ENCODE data around the gene TDRD10.

The TDRD10 gene

GRCh38 chr1:154583773-154584172 lies 81.8 kb downstream of the TDRD10 start:
- DNase-seq, result no peak

DNA sequence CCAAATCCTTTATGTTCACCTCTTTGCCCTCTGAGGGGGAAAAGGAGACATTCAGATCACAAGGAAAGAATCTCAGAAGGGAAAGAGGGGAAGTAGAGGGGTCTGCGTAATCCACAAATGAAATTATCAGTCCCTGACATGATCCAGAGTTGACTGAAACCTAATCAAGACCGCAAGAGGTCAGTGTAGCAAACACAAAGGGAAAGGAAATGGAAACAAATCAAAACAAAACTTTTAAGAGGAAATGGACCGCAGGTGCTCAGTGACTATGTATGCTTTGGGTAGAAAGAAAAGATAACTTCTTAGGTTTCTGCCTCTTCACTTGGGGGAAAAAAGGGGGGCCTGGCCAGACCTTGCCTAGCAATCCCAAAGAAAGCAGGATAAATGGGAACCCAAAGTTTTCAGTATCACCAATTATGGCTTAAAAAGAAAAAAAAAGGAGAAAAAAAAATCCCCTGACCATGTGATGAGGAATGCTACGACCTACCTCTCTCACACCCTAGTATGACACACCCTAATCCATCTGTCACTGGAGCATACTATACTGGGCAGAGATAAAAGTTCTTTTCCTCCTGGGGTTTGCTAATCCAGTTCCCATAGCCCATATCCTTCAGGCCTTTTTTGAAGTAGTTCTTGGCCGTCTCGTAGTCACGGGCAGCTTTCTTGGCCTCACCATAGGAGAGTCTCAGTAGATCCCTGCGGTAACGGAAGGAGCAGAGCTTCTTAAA lies 82.4 kb downstream of the TDRD10 start:
- DNase-seq, result no peak

GRCh38 chr1:154586231-154586630 lies 84.2 kb downstream of the TDRD10 start:
- DNase-seq, result no peak

GRCh38 chr1:154586641-154587040 lies 84.6 kb downstream of the TDRD10 start:
- DNase-seq, result no peak

- no peak for DNase-seq
These were observed 87.8 kb downstream of the TDRD10 start for GRCh38 chr1:154589780-154590179.

DNA sequence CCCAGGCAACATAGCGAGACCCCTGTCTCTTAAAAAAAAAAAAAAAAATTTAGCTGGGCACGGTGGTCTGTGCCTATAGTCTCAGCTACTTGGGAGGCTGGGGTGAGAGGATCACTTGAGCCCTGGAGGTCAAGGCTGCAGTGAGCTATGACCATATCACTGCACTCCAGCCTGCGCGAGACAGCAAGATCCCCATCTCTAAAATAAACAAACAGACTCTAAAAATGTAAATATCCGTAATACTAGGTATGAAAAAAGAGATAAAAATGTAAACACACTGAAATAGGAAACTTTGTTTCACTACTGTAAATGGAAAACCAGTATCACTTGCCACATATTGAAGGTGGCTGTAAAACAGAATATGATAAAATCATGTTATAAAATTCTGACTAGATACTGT lies 88.7 kb downstream of the TDRD10 start:
- no peak for DNase-seq

GRCh38 chr1:154591206-154591605 lies 89.2 kb downstream of the TDRD10 start:
- no peak for DNase-seq

DNA sequence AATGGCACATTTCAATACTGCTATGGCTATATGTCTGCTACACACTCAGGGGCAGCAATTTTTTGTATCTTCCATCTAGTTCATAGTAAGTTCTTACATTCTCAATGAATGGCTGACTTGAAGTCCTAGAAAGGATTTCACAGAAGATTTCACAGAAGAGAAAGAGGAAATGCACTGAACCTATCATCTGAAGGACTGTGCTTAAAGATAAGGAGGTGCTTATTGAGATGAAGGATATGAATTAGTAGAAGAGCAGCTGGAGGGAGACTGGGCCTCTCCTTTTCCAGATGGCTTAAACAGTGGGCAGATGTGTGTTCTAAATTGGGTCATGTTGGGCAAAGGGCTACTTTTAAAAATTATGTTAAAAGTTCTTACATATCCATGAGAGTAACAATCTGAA lies 91.4 kb downstream of the TDRD10 start:
- DNase-seq, result no peak

DNA sequence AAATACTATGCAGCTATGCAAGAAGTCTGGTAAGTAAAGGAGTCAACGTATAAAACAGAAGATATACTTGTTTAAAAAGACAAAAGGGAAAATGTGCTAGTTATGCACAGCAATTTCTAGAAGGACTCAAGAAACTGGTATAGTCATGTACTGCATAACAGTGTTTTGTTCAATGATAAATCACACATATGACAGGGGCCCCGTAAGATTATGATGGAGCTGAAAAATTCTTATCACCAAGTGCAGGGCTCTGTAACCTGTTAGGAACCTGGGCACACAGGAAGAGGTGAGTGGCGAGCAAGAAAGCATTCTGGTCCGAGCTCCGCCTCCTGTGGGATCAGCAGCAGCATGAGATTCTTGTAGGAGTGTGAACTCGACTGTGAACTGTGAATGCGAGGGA lies 92.8 kb downstream of the TDRD10 start:
- no peak for DNase-seq

- DNase-seq, result no peak
These were observed 93.6 kb downstream of the TDRD10 start for GRCh38 chr1:154595621-154596020.

Measured in activated CD4-positive, alpha-beta T cell treated with anti-CD3 and anti-CD28 coated beads, Interleukin-2, Interleukin-6, amounts not matched to agents 100 ng/mL and 50 ng/mL, durations not matched to agents 16 hours and 8 hours (primary cell).